Endothelial cell of umbilical vein (primary cell): ENCODE measurements around the gene SOX8. TPM values are rescaled to one million over a fixed set of nuclear protein-coding genes. Genes with fewer than 3 reads are reported as not detected.

ENCODE experiments used
- BruUV-seq: library from RNA; stranded (reverse); fragments of 400-500 nt; replicated peaks from 2 replicates; lab custom pipeline; 2021; lab: Mats Ljungman, UMichigan
- CTCF ChIA-PET: fragments of 300-600, 350-600 bp; sonication (Branson Sonifier 250); formaldehyde crosslinking; loops from one replicate; lab custom pipeline; 2021; ENCODE audit warnings: antibody characterized with exemption, inconsistent platforms; lab: Charles Lee
- POLR2A ChIA-PET: fragments of 300-600, 350-600 bp; sonication (Branson Sonifier 250); formaldehyde crosslinking; loops from one replicate; lab custom pipeline; 2021; ENCODE audit warnings: antibody characterized with exemption, inconsistent platforms; lab: Charles Lee
- DNase-seq: peaks from one replicate; pipeline ENCODE4 v3.0.0-alpha.2; 2011; ENCODE audit warnings: low read depth, low spot score
- FAIRE-seq: peaks from 2 replicates; lab custom pipeline; 2011; peaks lifted over from hg19 to GRCh38; lab: Jason Lieb, UNC
- H2AFZ ChIP-seq: 2 replicates; pipeline ENCODE4 v1.6.0; 2012; ENCODE audit warnings: low read depth, low read length, control low read depth, inconsistent platforms
- H3K27ac ChIP-seq: 2 replicates; pipeline ENCODE4 v1.5.1; 2011; ENCODE audit warnings: low read depth, mild to moderate bottlenecking, control low read depth, low read length, moderate library complexity; ENCODE audit not compliant: insufficient read depth
- H3K27me3 ChIP-seq, 2 experiments: 2 replicates each; pipeline versions ENCODE4 v1.6.0 to v1.6.1; 2011; ENCODE audit warnings: low read length in 2 of 2, mixed read lengths in 1 of 2; ENCODE audit not compliant: control insufficient read depth in 2 of 2, insufficient read depth in 2 of 2
- H3K36me3 ChIP-seq, 2 experiments: 2 replicates in 1 of 2; 3 replicates in 1 of 2; pipeline ENCODE4 v1.5.1; 2011; ENCODE audit warnings: low read length in 2 of 2, mild to moderate bottlenecking in 1 of 2, moderate library complexity in 1 of 2; ENCODE audit not compliant: control insufficient read depth in 2 of 2, insufficient read depth in 2 of 2; ENCODE audit errors: extremely low read depth in 1 of 2
- H3K4me1 ChIP-seq: 3 replicates; pipeline ENCODE4 v1.5.1; 2011; ENCODE audit warnings: mild to moderate bottlenecking, low read length; ENCODE audit not compliant: control insufficient read depth, insufficient read depth; ENCODE audit errors: extremely low read depth
- H3K4me2 ChIP-seq: 2 replicates; pipeline ENCODE4 v1.6.1; 2011; ENCODE audit warnings: low read length, control low read depth, mixed read lengths; ENCODE audit not compliant: insufficient read depth
- H3K4me3 ChIP-seq, 3 experiments: fragments of 200-600 bp in 1 of 3; sonication (generic), shearing (Covaris generic) in 1 of 3; replicated peaks in 1 of 3; 2 replicates each; pipeline ENCODE4 v1.5.1; 2011 to 2016; ENCODE audit warnings: control low read depth in 3 of 3, low read length in 3 of 3, mild to moderate bottlenecking in 2 of 3, inconsistent platforms in 1 of 3, low read depth in 1 of 3, moderate library complexity in 1 of 3; ENCODE audit not compliant: insufficient read depth in 1 of 3
- H3K79me2 ChIP-seq: 2 replicates; pipeline ENCODE4 v1.6.0; 2012; ENCODE audit warnings: low read length, inconsistent platforms; ENCODE audit not compliant: control insufficient read depth, insufficient read depth
- H3K9ac ChIP-seq: replicated peaks from 2 replicates; pipeline ENCODE3; 2011; ENCODE audit warnings: low read length, control low read depth; ENCODE audit not compliant: insufficient read depth; ENCODE audit errors: extremely low read depth
- H3K9me1 ChIP-seq: replicated peaks from 3 replicates; pipeline ENCODE4 v1.6.0; 2011; ENCODE audit warnings: mild to moderate bottlenecking, low read length; ENCODE audit not compliant: control insufficient read depth, insufficient read depth; ENCODE audit errors: extremely low read depth
- H3K9me3 ChIP-seq: replicated peaks from 2 replicates; pipeline ENCODE4 v1.5.1; 2012; ENCODE audit warnings: low read length, inconsistent platforms; ENCODE audit not compliant: control insufficient read depth, insufficient read depth
- H4K20me1 ChIP-seq: replicated peaks from 2 replicates; pipeline ENCODE3; 2011; ENCODE audit warnings: mild to moderate bottlenecking, low read length; ENCODE audit not compliant: control insufficient read depth, insufficient read depth; ENCODE audit errors: extremely low read depth
- CTCF ChIP-seq, 2 donors: IDR thresholded peaks; 1 replicate in 1 of 2; 2 replicates in 1 of 2; pipeline ENCODE4 v1.5.1; 2011; ENCODE audit warnings: low read length in 2 of 2, mild to moderate bottlenecking in 2 of 2, moderate library complexity in 2 of 2, control low read depth in 1 of 2, inconsistent platforms in 1 of 2, low read depth in 1 of 2; ENCODE audit not compliant: insufficient read depth in 1 of 2; ENCODE audit errors: extremely low read depth in 1 of 2
- EZH2 ChIP-seq: IDR thresholded peaks from 2 replicates; pipeline ENCODE4 v1.6.1; 2012; ENCODE audit warnings: borderline replicate concordance, low read depth, mild to moderate bottlenecking, moderate library complexity, low read length, inconsistent platforms; ENCODE audit not compliant: severe bottlenecking
- FOS ChIP-seq: IDR thresholded peaks from 2 replicates; pipeline ENCODE4 v1.6.1; 2011; ENCODE audit warnings: mild to moderate bottlenecking, low read length, moderate library complexity, borderline replicate concordance; ENCODE audit not compliant: insufficient read depth
- GATA2 ChIP-seq: IDR thresholded peaks from 2 replicates; pipeline ENCODE4 v1.7.0; 2011; ENCODE audit warnings: low read depth, mild to moderate bottlenecking, moderate library complexity, mixed read lengths, low read length; ENCODE audit not compliant: insufficient read length, insufficient read depth
- JUN ChIP-seq: IDR thresholded peaks from 2 replicates; pipeline ENCODE4 v1.6.1; 2011; ENCODE audit warnings: borderline replicate concordance, low read depth; ENCODE audit not compliant: insufficient read length, insufficient read depth
- MAX ChIP-seq: IDR thresholded peaks from 2 replicates; pipeline ENCODE4 v1.6.1; 2011; ENCODE audit not compliant: insufficient read depth, insufficient read length
- MYC ChIP-seq: IDR thresholded peaks from one replicate; pipeline ENCODE4 v1.6.1; 2011; ENCODE audit warnings: mild to moderate bottlenecking, low read depth, low read length
- POLR2A ChIP-seq: IDR thresholded peaks from 2 replicates; pipeline ENCODE4 v1.6.1; 2012; ENCODE audit warnings: low read depth, mild to moderate bottlenecking, control low read depth, low read length
- POLR2AphosphoS5 ChIP-seq: IDR thresholded peaks from 2 replicates; pipeline ENCODE4 v1.6.1; 2012; ENCODE audit warnings: low read depth, mild to moderate bottlenecking, control low read depth, low read length, moderate library complexity; ENCODE audit not compliant: insufficient read depth
- dilution Hi-C: fragments of 300-500 bp; cut with MboI; formaldehyde crosslinking; loops from one replicate; pipeline ENCODE4 v1.15.0; 2019; ENCODE audit warnings: low sequenced_read_pairs; ENCODE audit not compliant: extremely low pct_ligation_motif_present
- intact Hi-C: fragments of 100-400 bp; cut with micrococcal nuclease; formaldehyde crosslinking; loops from one replicate; pipeline ENCODE4 v1.10.0; 2022
- polyA plus RNA-seq, 4 experiments: library from polyadenylated mRNA; depleted of rRNA in 3 of 4; stranded (reverse) in 3 of 4; unstranded in 1 of 4; fragments of >200 nt; gene quantifications; 2 replicates each; pipeline versions ENCODE4 v1.2.1 to v1.2.3, GENCODE V29; 2011 to 2012; ENCODE audit warnings: missing spikeins in 1 of 4
- total RNA-seq: library from RNA; stranded (reverse); gene quantifications from 2 replicates; pipeline ENCODE4 v1.2.3, GENCODE V29; 2021

The SOX8 gene
- total and polyA plus RNA-seq, 2 donors (not counting 3 experiments of a cell fraction or from before 2014, with no cell fraction given): 0.52 to 0.53 TPM

GRCh38 chr16:1007284-1007850 is 25.8 kb downstream of the SOX8 start:
- Histone ChIP-seq H3K4me1 (peaks cover 16% of the 10 kb centered on the region), H3K27me3 (no peaks in the 10 kb centered on the region), H3K9me3 (no peaks in the 10 kb centered on the region), H4K20me1 (no peaks in the 10 kb centered on the region), H3K27ac (no peak overlapping the region), H3K9ac (no peak overlapping the region), H3K36me3 (no peaks in the 10 kb centered on the region), H2AFZ (no peak overlapping the region), H3K4me3 (no peak overlapping the region), H3K9me1 (no peaks in the 10 kb centered on the region), H3K79me2 (no peaks in the 10 kb centered on the region), H3K4me2 (no peak overlapping the region)
- DNase-seq (no peak), FAIRE-seq (no peak)
- dilution Hi-C loops (no loop called here), intact Hi-C loops (no loop called here)
- ChIA-PET CTCF (interaction anchor here (1.0 kb wide), 1 partner anchor 50 kb away, joined by 3 read pairs; no protein-coding TSS in a partner anchor), POLR2A (no interaction called here)
- no TSS peak for BruUV-seq
- no peak for TF ChIP-seq POLR2AphosphoS5
- TF ChIP-seq FOS: no peak
- TF ChIP-seq MYC: no peak
- TF ChIP-seq CTCF (IDR thresholded peaks at IDR 0.05; ENCODE audit: extremely low read depth in 1 of 2, insufficient read depth in 1 of 2, low read depth in 1 of 2, low read length in 2 of 2): no peak
- no peak for TF ChIP-seq EZH2
- no peak for TF ChIP-seq GATA2
- TF ChIP-seq MAX: no peak
- TF ChIP-seq POLR2A: no peak
- TF ChIP-seq JUN: no peak
